ENCODE data around the gene RHBDD1. TPM values are rescaled to one million over a fixed set of nuclear protein-coding genes. Genes with fewer than 3 reads are reported as not detected.
A peak's percentile ranks its signal among the peaks of the same experiment; 100 is the strongest.

RHBDD1 gene
- total RNA-seq, 1 donor from 2014 or later, result 31.3 TPM

DNA sequence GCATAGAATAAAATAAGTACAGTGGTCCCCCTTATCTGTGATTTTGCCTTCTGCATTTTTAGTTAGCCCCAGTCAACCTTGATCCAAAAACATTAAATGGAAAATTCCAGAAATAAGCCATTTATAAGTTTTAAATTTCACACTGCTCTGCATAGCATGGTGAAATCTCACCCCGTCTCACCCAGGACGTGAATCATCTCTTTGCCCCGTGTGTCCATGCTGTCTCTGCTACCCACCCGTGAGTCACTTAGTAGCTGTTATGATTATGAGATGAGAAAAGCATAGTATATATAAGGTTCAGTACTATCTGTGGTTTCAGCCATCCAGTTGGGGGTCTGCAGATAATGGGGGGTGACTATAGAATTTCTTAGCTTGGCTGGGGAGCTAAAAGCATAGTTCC, 67.3 kb downstream of the RHBDD1 start:
- H3K9me3 Mint-ChIP-seq (ENCODE audit: unreplicated experiment), result peaks cover 3% of the 10 kb centered on the region
- DNase-seq (ENCODE audit: low read depth), result peak; percentile 82
- H4K20me1 ChIP-seq (ENCODE audit: insufficient read depth, low read length), result no peaks in the 10 kb centered on the region
- peaks cover 4% of the 10 kb centered on the region for H3K4me1 Mint-ChIP-seq (ENCODE audit: low read depth, unreplicated experiment)
- H3K36me3 Mint-ChIP-seq (ENCODE audit: low read depth, unreplicated experiment), result peaks cover 8% of the 10 kb centered on the region
- no peaks in the 10 kb centered on the region for H3K36me3 ChIP-seq (ENCODE audit: insufficient read depth, low read length)
- peak overlapping the region; percentile 67 for H3K4me2 ChIP-seq (ENCODE audit: low read length)
- no peaks in the 10 kb centered on the region for H3K27me3 ChIP-seq (ENCODE audit: insufficient read depth, low read length)
- H3K27ac Mint-ChIP-seq (ENCODE audit: unreplicated experiment), result peak overlapping the region; percentile 13
- peak; percentile 72 for FAIRE-seq
- H2AFZ ChIP-seq (ENCODE audit: low read depth, low read length), result no peak overlapping the region
- H3K9ac ChIP-seq (ENCODE audit: low read length), result no peak overlapping the region
- peak overlapping the region; percentile 56 for H3K27ac ChIP-seq (ENCODE audit: low read depth, low read length)
- peaks cover 10% of the 10 kb centered on the region for H3K4me1 ChIP-seq (ENCODE audit: insufficient read depth, low read length)
- no peaks in the 10 kb centered on the region for H3K79me2 ChIP-seq (ENCODE audit: insufficient read depth, low read length)
- no peaks in the 10 kb centered on the region for H3K9me3 ChIP-seq (ENCODE audit: insufficient read depth, low read depth, low read length)
- TF ChIP-seq, protein P1, sequence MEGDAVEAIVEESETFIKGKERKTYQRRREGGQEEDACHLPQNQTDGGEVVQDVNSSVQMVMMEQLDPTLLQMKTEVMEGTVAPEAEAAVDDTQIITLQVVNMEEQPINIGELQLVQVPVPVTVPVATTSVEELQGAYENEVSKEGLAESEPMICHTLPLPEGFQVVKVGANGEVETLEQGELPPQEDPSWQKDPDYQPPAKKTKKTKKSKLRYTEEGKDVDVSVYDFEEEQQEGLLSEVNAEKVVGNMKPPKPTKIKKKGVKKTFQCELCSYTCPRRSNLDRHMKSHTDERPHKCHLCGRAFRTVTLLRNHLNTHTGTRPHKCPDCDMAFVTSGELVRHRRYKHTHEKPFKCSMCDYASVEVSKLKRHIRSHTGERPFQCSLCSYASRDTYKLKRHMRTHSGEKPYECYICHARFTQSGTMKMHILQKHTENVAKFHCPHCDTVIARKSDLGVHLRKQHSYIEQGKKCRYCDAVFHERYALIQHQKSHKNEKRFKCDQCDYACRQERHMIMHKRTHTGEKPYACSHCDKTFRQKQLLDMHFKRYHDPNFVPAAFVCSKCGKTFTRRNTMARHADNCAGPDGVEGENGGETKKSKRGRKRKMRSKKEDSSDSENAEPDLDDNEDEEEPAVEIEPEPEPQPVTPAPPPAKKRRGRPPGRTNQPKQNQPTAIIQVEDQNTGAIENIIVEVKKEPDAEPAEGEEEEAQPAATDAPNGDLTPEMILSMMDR (IDR thresholded peaks at IDR 0.05; ENCODE audit: insufficient read depth, low read depth, low read length), result no peak
- H3K27me3 Mint-ChIP-seq (ENCODE audit: low read depth, unreplicated experiment), result no peaks in the 10 kb centered on the region
- H3K4me3 Mint-ChIP-seq (ENCODE audit: unreplicated experiment), result peak overlapping the region; percentile 28
- no peak overlapping the region for H3K4me3 ChIP-seq (ENCODE audit: insufficient read depth, low read depth, low read length)

DNA sequence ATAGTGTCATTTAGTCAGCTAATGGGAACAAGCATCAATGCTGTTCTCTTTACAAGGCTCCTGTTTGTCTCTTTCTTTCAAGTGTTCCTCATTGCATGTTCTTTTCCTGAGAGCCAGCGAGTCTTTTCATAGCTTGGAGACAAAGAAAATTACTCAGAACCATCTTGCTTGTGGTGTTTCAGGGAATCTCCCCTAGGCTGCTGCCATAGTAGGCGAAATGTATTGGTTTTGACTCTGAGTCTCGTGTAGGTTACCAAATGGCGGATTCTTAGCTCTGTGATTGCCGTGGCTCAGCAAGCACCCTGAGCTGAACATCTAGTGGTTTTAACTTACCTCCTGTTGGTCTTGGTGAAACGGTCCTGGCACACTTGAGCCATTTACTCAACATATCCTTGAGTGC, 68.7 kb downstream of the RHBDD1 start:
- Mint-ChIP-seq H3K36me3 (ENCODE audit: low read depth, unreplicated experiment) (peaks cover 8% of the 10 kb centered on the region), H3K4me1 (ENCODE audit: low read depth, unreplicated experiment) (peaks cover 11% of the 10 kb centered on the region)

DNA sequence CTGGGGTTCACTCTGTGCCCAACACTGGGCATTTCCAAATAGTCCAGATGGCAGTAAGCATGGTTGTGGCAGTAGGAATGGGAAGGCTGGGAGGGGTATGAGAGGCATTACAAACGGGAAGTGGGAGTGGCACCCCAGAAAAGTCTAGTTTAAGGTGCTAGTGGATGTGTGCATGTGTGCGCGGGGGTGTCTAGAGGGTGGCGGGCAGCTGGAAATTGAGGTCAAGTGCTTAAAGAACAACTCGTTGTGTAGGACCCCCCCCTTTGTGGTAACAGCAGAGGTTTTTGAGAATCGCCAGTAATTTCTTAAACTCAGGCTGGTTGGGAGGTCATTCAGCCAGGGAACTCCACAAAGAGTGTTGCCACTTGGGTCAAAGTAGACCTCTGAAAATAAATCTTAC, 69.9 kb downstream of the RHBDD1 start:
- H3K4me2 ChIP-seq (ENCODE audit: low read length), result no peak overlapping the region
- no peak overlapping the region for H3K27ac ChIP-seq (ENCODE audit: low read depth, low read length)
- no peaks in the 10 kb centered on the region for H3K9me3 ChIP-seq (ENCODE audit: insufficient read depth, low read depth, low read length)
- H3K9ac ChIP-seq (ENCODE audit: low read length), result no peak overlapping the region
- peaks cover 3% of the 10 kb centered on the region for H3K9me3 Mint-ChIP-seq (ENCODE audit: unreplicated experiment)
- H3K36me3 ChIP-seq (ENCODE audit: insufficient read depth, low read length), result no peaks in the 10 kb centered on the region
- H3K4me3 ChIP-seq (ENCODE audit: insufficient read depth, low read depth, low read length), result no peak overlapping the region
- no peaks in the 10 kb centered on the region for H4K20me1 ChIP-seq (ENCODE audit: insufficient read depth, low read length)
- H3K4me1 ChIP-seq (ENCODE audit: insufficient read depth, low read length), result peaks cover 13% of the 10 kb centered on the region
- DNase-seq (ENCODE audit: low read depth), result no peak
- no peak overlapping the region for H2AFZ ChIP-seq (ENCODE audit: low read depth, low read length)
- FAIRE-seq, result no peak
- no peaks in the 10 kb centered on the region for H3K79me2 ChIP-seq (ENCODE audit: insufficient read depth, low read length)
- H3K27me3 ChIP-seq (ENCODE audit: insufficient read depth, low read length), result no peaks in the 10 kb centered on the region
- no peak overlapping the region for H3K4me3 Mint-ChIP-seq (ENCODE audit: unreplicated experiment)
- H3K4me1 Mint-ChIP-seq (ENCODE audit: low read depth, unreplicated experiment), result peaks cover 12% of the 10 kb centered on the region
- no peak overlapping the region for H3K27ac Mint-ChIP-seq (ENCODE audit: unreplicated experiment)
- H3K27me3 Mint-ChIP-seq (ENCODE audit: low read depth, unreplicated experiment), result no peaks in the 10 kb centered on the region
- peaks cover 8% of the 10 kb centered on the region for H3K36me3 Mint-ChIP-seq (ENCODE audit: low read depth, unreplicated experiment)
- TF ChIP-seq, protein P1 (IDR thresholded peaks at IDR 0.05; ENCODE audit: insufficient read depth, low read depth, low read length), result no peak
- TF ChIP-seq EZH2 (IDR thresholded peaks at IDR 0.05; ENCODE audit: insufficient read depth, low read length), result no peak

More for the DNA sequence above, 68.7 kb downstream of the RHBDD1 start:
- Histone ChIP-seq H3K79me2 (ENCODE audit: insufficient read depth, low read length) (no peaks in the 10 kb centered on the region), H4K20me1 (ENCODE audit: insufficient read depth, low read length) (no peaks in the 10 kb centered on the region), H3K27ac (ENCODE audit: low read depth, low read length) (no peak overlapping the region), H3K4me1 (ENCODE audit: insufficient read depth, low read length) (peaks cover 13% of the 10 kb centered on the region), H3K4me3 (ENCODE audit: insufficient read depth, low read depth, low read length) (no peak overlapping the region), H3K9me3 (ENCODE audit: insufficient read depth, low read depth, low read length) (no peaks in the 10 kb centered on the region), H3K36me3 (ENCODE audit: insufficient read depth, low read length) (no peaks in the 10 kb centered on the region), H3K27me3 (ENCODE audit: insufficient read depth, low read length) (no peaks in the 10 kb centered on the region), H2AFZ (ENCODE audit: low read depth, low read length) (no peak overlapping the region), H3K9ac (ENCODE audit: low read length) (no peak overlapping the region), H3K4me2 (ENCODE audit: low read length) (no peak overlapping the region)
- Mint-ChIP-seq H3K4me3 (ENCODE audit: unreplicated experiment) (peak overlapping the region; percentile 52), H3K27ac (ENCODE audit: unreplicated experiment) (no peak overlapping the region), H3K9me3 (ENCODE audit: unreplicated experiment) (peaks cover 3% of the 10 kb centered on the region), H3K27me3 (ENCODE audit: low read depth, unreplicated experiment) (no peaks in the 10 kb centered on the region)
- no peak for DNase-seq (ENCODE audit: low read depth)
- no peak for FAIRE-seq
- TF ChIP-seq EZH2 (IDR thresholded peaks at IDR 0.05; ENCODE audit: insufficient read depth, low read length), result no peak
- TF ChIP-seq, protein P1 (IDR thresholded peaks at IDR 0.05; ENCODE audit: insufficient read depth, low read depth, low read length), result no peak
